Tibial nerve (tissue), 3 donors: ENCODE measurements around the gene MRPL17.

Experiments used
- POLR2A ChIP-seq, 2 donors: fragments of 450-650 bp; IDR thresholded peaks; one replicate each; pipeline ENCODE4 v1.6.1; 2017; ENCODE audit warnings: antibody characterized with exemption in 2 of 2, mild to moderate bottlenecking in 2 of 2, moderate library complexity in 2 of 2
- TF ChIP-seq, protein P1 (sequence below), 5 experiments: fragments of 200-600 bp in 3 of 5; fragments of 450-650 bp in 2 of 5; sonication (generic) in 3 of 5; IDR thresholded peaks; one replicate each; pipeline ENCODE4 v1.5.1; 2016 to 2019; ENCODE audit warnings: antibody characterized with exemption in 5 of 5, mild to moderate bottlenecking in 3 of 5, moderate library complexity in 2 of 5

DNA sequence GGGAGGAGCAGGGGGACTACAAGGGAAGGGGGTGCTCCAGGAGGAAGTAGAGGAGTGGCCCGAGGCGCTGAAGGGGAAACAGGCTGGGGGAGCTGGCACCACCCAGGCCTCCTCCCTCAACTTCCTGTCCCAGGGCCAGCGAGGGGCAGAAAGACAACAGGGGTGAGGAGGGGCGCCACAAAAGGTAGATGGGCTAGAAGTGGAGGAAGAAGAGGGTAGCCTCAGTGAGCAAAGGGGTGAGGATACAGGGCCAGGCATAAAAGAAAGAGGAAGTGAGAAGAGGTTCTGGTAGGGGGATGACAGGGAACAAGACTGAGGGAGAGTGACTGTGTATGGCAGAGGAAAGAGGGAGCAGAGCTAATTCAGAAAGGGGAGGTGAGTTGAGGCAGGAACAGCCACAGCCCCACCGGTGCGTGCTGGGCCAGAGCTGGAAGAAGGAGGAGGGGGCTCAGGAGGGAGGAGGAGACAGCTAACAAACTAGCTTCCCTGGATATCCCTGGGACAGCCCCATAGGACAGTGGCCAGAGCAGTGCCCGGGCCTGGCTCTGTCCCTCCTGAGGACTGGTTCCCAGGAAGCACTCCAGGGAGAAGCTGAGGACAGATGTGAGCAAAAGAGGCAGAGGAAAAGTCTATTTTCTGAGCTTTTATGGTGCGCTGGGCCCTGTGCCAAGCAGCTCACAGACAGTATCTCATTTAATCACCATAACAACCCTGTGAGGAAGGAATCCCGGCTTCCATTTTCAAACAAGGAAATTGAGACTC, 36.0 kb downstream of the MRPL17 start:
- TF ChIP-seq, protein P1, sequence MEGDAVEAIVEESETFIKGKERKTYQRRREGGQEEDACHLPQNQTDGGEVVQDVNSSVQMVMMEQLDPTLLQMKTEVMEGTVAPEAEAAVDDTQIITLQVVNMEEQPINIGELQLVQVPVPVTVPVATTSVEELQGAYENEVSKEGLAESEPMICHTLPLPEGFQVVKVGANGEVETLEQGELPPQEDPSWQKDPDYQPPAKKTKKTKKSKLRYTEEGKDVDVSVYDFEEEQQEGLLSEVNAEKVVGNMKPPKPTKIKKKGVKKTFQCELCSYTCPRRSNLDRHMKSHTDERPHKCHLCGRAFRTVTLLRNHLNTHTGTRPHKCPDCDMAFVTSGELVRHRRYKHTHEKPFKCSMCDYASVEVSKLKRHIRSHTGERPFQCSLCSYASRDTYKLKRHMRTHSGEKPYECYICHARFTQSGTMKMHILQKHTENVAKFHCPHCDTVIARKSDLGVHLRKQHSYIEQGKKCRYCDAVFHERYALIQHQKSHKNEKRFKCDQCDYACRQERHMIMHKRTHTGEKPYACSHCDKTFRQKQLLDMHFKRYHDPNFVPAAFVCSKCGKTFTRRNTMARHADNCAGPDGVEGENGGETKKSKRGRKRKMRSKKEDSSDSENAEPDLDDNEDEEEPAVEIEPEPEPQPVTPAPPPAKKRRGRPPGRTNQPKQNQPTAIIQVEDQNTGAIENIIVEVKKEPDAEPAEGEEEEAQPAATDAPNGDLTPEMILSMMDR (IDR thresholded peaks at IDR 0.05): no peak
- TF ChIP-seq POLR2A (IDR thresholded peaks at IDR 0.05): no peak
